Neural progenitor cell (in vitro differentiated cells): ENCODE data around the gene PGF.

ENCODE experiments used
- EZH2phosphoT487 ChIP-seq: fragments of 200-600 bp; sonication (generic); IDR thresholded peaks from 2 replicates; pipeline ENCODE4 v1.6.1; 2017; ENCODE audit warnings: antibody characterized with exemption
- TF ChIP-seq, protein P1 (sequence below): fragments of 200-600 bp; sonication (generic); IDR thresholded peaks from 2 replicates; pipeline ENCODE4 v1.5.1; 2017; ENCODE audit warnings: antibody characterized with exemption, mild to moderate bottlenecking

DNA sequence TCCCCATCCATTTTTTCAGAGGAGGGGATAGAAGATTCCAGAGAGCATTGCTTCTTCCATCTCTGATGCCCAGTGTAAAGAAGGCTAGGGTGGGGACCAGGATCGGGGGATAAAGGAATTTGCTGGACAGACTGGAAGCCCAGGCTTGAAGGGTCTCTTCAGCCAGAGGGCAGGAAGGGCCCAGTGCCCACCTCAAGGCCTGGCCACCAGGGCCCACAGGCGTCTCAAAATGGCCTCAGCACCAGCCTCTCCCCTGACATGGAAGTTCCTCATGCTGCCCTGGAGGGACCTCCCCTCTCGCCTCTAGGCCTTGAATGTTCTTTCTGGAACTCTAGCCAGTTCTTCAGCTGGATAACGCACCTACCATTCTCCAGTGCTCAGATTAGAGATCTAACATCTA is 35.1 kb downstream of the PGF start:
- TF ChIP-seq EZH2phosphoT487: no peak
- TF ChIP-seq, protein P1, sequence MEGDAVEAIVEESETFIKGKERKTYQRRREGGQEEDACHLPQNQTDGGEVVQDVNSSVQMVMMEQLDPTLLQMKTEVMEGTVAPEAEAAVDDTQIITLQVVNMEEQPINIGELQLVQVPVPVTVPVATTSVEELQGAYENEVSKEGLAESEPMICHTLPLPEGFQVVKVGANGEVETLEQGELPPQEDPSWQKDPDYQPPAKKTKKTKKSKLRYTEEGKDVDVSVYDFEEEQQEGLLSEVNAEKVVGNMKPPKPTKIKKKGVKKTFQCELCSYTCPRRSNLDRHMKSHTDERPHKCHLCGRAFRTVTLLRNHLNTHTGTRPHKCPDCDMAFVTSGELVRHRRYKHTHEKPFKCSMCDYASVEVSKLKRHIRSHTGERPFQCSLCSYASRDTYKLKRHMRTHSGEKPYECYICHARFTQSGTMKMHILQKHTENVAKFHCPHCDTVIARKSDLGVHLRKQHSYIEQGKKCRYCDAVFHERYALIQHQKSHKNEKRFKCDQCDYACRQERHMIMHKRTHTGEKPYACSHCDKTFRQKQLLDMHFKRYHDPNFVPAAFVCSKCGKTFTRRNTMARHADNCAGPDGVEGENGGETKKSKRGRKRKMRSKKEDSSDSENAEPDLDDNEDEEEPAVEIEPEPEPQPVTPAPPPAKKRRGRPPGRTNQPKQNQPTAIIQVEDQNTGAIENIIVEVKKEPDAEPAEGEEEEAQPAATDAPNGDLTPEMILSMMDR: no peak
